NB4 (cell line): ENCODE data around the gene GNAT1.

Experiments
- DNase-seq: peaks from one replicate; pipeline ENCODE4 v3.0.0; 2010; ENCODE audit warnings: low read depth
- H3K4me3 ChIP-seq: one replicate; pipeline ENCODE4 v1.5.1; 2011; ENCODE audit warnings: mild to moderate bottlenecking, low read depth, low read length, moderate library complexity
- CTCF ChIP-seq: IDR thresholded peaks from one replicate; pipeline ENCODE4 v1.5.1; 2012; ENCODE audit warnings: low read depth, low read length
- MAX ChIP-seq: IDR thresholded peaks from 2 replicates; pipeline ENCODE4 v1.6.1; 2011; ENCODE audit warnings: low read depth, low read length
- MYC ChIP-seq: IDR thresholded peaks from 2 replicates; pipeline ENCODE4 v1.6.1; 2011; ENCODE audit warnings: low read depth, low read length
- POLR2A ChIP-seq: IDR thresholded peaks from 2 replicates; pipeline ENCODE4 v1.6.1; 2011; ENCODE audit warnings: mild to moderate bottlenecking; ENCODE audit not compliant: insufficient read length; ENCODE audit errors: extremely low read depth

GNAT1 gene

GRCh38 chr3:50155491-50155878 lies 35.9 kb upstream of the GNAT1 start:
- no peak overlapping the region for H3K4me3 ChIP-seq
- TF ChIP-seq POLR2A, result no peak
- TF ChIP-seq MAX, result no peak
- no peak for TF ChIP-seq MYC
- TF ChIP-seq CTCF, result no peak
- no peak for DNase-seq

GRCh38 chr3:50155891-50156290 lies 35.5 kb upstream of the GNAT1 start:
- no peak for TF ChIP-seq MYC
- no peak for TF ChIP-seq MAX
- no peak for TF ChIP-seq CTCF
- TF ChIP-seq POLR2A, result no peak
- H3K4me3 ChIP-seq, result no peak overlapping the region
- DNase-seq, result no peak

- DNase-seq, result no peak
- TF ChIP-seq CTCF, result no peak
- no peak for TF ChIP-seq POLR2A
- TF ChIP-seq MAX, result no peak
- no peak for TF ChIP-seq MYC
- no peak overlapping the region for H3K4me3 ChIP-seq
These were observed 34.6 kb upstream of the GNAT1 start for GRCh38 chr3:50156549-50157493.

- no peak overlapping the region for H3K4me3 ChIP-seq
- DNase-seq, result no peak
- TF ChIP-seq POLR2A (no peak), CTCF (no peak), MYC (no peak), MAX (no peak)
These were observed 33.4 kb upstream of the GNAT1 start for GRCh38 chr3:50157827-50158529.

- TF ChIP-seq MAX (no peak), POLR2A (no peak), MYC (no peak), CTCF (no peak)
- DNase-seq, result no peak
- no peak overlapping the region for H3K4me3 ChIP-seq
These were observed 32.8 kb upstream of the GNAT1 start for GRCh38 chr3:50158530-50159146.
